ENCODE measurements around the gene SNX10.

DNA sequence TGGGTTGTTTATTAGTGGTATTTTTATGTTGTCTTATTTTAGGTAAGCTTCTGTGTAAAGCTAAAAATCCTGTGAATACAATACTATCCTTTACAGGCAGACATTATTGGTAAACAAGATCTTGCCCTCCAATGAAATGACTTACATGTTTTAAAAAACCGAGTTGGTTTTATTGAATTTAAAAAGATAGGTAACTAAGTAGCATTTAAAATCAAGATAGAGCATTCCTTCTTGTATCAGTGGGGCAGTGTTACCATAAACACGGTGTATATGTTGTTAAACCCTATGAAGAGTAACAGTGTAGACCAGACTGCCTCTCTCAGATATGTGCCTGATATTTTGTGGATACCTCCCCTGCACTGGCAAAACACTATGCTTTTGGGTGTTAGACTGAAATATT, 81.0 kb downstream of the SNX10 start:
- TF ChIP-seq, protein P1, sequence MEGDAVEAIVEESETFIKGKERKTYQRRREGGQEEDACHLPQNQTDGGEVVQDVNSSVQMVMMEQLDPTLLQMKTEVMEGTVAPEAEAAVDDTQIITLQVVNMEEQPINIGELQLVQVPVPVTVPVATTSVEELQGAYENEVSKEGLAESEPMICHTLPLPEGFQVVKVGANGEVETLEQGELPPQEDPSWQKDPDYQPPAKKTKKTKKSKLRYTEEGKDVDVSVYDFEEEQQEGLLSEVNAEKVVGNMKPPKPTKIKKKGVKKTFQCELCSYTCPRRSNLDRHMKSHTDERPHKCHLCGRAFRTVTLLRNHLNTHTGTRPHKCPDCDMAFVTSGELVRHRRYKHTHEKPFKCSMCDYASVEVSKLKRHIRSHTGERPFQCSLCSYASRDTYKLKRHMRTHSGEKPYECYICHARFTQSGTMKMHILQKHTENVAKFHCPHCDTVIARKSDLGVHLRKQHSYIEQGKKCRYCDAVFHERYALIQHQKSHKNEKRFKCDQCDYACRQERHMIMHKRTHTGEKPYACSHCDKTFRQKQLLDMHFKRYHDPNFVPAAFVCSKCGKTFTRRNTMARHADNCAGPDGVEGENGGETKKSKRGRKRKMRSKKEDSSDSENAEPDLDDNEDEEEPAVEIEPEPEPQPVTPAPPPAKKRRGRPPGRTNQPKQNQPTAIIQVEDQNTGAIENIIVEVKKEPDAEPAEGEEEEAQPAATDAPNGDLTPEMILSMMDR (IDR thresholded peaks at IDR 0.05) = no peak
- TF ChIP-seq POLR2AphosphoS5 (IDR thresholded peaks at IDR 0.05) = no peak
